ENCODE measurements around the gene LMCD1.

LMCD1 gene

DNA sequence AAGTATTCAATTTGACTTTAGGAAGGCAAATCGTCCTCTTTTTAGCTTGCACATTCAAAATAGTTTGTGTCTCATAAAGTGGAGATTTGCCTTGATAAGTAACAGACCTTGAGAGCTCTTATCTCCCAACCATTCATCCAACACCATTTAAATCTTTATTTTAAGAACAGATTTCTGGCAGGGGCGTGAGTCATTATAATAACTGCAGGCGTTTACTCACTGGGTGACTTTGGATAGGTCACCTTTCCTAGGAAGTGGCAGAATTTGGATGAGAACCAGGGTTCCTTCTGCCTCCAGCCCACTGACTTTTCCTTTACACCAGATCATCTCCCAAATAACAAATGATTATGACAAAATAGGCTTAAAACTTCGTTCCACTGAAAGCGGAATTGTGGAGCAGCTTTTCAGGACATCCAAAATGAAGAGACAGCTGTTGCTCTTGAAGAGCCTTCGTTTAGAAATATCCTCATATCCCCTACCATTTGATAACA lies 5.0 kb downstream of the LMCD1 start:
- no peak for DNase-seq

- no peak for DNase-seq
Observed at GRCh38 chr3:8507496-8507895, 5.9 kb downstream of the LMCD1 start.

- no peak for DNase-seq
Observed at GRCh38 chr3:8509961-8510360, 8.3 kb downstream of the LMCD1 start.

DNA sequence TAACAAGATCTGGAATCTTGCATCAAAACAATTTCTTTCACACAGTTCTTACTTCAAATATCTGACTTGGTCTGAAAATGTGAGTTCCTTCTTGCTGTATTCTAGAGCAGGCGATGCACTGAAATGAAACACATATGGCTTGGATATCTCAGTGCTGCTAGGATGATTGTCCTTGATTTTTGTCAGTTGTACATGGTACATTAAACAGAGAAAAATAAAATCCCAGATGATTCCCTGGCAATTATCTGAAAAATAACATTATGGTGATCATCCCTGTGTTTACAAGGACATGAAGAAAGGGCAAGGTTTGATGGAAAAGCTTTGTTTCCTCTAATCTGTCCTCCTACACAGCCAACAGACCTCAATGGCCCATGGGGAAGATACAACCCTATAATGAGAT lies 10.6 kb downstream of the LMCD1 start:
- DNase-seq, result no peak

DNA sequence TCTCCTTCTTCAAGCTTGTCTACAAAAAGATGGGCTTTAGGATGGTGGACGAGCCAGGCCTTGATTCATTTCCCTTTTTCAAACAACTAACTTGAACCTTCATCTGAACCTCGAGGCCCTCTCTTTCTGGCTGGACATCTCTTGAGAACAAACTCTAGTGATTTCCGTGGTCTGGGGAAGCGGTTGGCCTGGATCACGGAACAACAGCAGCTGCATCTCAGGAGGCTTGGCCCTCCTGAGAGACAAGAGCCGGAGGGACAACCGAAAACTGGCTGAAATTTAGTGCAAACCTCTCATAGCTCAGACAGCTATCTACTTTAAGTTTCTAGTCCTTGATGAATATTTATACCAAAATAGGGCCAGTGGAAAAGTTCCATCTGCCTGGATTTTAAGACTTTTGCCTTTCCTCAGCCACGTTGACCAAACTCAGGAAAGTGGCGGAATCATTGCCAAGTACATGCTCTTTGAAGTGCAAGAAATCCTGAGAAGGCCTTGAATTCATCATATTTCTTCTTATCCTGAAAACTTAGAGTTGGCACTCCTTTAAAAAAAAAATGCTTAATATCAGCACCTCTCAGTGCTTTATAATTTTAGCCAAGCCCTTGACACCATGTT lies 14.5 kb downstream of the LMCD1 start:
- DNase-seq, result no peak

- DNase-seq, result no peak
Observed at GRCh38 chr3:8516783-8517182, 15.2 kb downstream of the LMCD1 start.

DNA sequence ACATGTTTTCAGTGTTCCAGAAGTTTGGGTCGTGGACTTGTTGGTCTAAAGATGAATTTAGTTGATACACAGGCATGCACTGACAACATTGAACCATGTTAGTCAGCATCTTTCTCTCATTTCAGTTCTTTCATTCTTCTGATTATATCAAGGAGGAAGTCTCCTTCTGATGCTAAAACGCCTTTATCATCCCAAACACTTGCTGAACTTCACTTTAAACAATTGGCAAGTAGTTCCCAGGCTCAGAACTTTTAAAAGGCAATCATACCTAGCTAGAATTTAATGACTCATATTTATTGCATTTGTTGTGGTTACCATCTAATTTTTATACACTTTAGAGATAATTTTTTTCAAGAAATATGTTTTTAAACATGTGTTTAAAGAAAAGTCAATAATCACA lies 15.9 kb downstream of the LMCD1 start:
- no peak for DNase-seq

- DNase-seq, result no peak
Observed at GRCh38 chr3:8518138-8518537, 16.5 kb downstream of the LMCD1 start.

GRCh38 chr3:8519156-8519555 lies 17.5 kb downstream of the LMCD1 start:
- no peak for DNase-seq

DNA sequence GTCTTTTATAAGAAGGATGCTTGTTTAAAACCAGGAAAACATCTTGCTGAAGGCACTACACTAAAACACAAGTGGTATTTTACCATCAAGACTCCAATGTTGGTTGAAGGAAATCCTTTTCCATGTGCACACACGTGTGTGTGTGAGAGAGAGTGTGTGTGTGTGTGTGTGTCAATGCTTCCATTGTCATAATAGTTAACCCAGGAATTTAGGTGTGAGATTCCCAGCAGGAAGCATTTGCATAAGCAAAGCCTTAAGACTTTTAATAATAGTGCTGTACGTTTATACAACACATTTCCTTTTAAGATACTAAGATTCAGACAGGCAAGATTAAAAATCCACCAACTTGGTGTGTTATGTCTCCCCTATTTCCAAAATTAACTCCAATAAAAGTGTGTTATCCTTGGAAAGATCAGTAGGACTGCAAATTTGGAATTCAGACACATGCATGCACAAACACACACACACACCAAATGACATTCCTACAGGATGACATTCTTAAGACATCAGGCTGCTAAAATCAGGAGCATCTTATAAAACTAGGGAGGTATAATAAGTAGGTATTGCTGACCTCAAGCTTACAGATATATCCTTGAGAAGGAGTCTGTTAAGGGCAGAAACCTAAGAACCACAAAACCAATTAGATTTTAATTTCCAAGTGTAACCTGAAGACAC lies 18.3 kb downstream of the LMCD1 start:
- no peak for DNase-seq

GRCh38 chr3:8520816-8521403 lies 19.3 kb downstream of the LMCD1 start:
- no peak for DNase-seq

DNA sequence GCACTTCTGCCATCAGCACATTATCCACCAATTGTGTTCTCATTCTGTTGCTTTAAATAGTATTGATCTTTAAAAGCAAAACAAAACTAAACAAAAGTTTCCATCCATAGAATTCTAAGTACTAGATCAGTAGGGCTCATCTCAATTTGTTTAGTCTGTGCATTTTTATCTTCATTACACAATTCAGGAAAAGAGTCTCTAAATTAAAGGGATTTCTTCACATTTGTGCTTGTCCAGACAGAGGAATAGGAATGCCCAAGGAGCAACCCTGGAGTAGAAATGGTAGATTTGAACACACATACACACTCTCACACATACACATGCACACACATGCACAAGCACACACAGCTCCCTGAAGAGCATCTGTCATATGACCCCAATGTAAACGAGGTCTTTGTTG lies 21.4 kb downstream of the LMCD1 start:
- DNase-seq, result no peak

DNA sequence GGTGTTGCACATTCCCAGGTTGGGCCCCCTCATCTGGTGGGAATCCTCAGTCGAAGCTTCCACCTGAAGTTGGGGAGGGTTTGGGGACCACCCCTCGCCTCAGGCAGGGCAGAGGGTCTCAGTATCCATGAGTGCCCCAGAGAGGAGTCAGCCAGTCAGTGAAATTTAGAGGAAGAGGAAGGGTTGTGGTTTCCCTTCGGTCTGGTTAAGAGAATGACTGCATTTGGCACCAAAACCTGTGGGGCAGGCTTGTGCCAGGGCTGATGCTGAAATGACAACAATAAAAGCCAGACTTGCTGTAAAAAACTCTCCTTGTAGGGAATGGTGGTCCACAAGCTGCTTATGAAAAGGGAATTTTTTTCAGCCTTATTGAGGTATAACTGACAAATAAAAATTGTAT lies 22.6 kb downstream of the LMCD1 start:
- DNase-seq, result no peak

DNA sequence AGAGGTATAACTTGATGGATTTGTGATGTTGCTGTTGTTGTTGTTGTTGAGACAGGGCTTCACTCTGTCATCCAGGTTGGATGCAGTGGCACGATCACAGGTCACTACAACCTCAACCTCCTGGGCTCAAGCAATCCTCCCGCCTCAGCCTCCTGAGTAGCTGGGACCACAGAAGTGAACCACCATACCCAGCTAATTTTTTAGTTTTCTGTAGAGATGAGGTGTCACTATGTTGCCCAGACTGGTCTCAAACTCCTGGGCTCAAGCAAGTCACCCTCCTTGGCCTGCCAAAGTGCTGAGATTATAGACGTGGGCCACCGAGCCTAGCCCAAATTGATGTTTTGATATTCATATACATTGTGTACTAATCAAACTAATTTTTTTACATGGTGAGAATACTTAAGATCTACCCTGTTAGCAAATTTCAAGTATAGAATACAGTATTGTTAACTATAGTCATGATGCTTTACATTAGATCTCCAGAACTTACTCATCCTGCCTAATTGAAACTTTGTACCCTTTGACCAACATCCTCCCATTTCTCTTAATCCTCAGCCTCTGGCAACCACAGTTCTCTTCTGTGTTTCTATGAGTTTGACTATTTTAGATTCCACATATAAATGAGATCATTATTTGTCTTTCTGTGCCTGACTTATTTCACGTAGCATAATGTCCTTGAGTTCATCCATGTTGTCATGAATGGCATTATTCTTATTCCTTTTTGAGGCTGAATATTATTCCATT lies 23.2 kb downstream of the LMCD1 start:
- DNase-seq, result no peak

DNA sequence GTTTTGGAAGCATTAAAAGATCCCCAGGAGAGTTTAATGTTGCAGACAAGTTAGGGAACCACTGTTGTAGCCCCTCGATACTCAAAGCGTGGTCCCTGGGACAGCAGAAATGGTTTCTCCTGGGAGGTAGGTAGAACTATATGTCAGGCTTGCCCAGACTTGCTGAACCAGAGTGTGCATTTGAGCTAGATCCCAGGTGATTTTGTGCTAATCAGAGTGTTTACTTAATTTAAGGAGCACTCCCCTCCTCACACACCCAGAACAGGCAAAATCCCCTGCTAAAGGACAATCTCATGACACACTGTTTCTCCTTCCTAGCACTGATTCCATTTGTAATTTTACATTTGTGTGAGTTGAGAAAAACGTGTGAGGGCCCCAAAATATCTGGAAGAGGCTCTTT lies 24.3 kb downstream of the LMCD1 start:
- peak; percentile 12 for DNase-seq

- DNase-seq, result no peak
Observed at GRCh38 chr3:8529181-8529637, 27.6 kb downstream of the LMCD1 start.

DNA sequence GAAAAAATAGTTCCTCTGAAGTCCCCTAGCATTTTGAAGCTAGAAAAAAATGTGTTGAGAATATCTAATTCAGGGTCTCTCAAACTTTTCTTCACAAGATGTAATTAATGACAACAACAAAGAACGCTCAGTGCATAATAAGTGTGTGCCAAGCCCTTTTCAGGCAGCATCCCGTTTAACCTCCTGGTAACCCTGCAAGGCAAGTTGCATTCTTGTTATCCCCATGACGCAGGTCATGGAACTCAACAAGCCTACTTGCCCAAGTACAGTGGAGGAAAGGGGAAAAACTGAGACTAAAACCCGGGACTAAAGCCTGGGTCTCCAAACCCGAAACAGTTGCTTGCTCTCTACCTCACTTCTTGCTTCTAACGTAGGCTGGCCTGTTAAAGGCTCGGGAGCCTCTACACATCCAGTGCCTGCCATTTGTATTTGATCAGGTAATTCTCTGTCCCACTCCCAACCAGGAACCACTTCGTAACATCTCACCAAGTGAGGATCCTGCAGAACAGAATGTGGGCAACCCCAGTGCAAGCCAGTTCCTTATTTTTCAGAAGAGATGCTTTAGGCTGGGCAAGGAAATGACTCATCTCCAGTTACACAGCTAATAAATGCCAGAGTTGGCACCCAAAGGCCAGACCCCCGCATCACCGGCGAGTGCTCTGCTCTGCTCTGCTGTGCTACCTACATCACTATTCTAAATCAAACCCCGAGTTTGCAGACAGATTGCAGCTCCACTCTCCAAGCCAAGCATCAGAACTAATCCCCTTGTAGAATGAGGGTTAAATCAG lies 28.3 kb downstream of the LMCD1 start:
- DNase-seq, result no peak

DNA sequence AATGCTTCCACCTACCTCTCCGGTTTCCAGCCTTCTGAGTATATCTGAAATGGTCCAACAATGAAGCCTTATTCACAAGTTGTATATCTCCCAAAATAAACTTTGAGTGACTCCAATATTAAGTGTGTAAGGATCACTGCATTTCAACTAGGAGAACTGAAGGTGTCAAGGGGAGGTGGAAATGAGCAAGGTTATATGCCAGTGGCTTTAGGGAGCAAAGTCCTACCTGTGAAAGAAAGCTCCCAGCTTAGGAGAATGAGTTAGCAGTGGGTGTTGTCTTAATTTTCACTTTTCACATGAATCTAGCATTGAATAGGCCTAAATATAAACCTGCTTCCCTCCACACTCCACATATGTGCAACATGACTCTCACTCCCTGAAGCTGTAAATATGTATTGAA lies 29.0 kb downstream of the LMCD1 start:
- no peak for DNase-seq

GRCh38 chr3:8532251-8532871 lies 30.7 kb downstream of the LMCD1 start:
- no peak for DNase-seq

DNA sequence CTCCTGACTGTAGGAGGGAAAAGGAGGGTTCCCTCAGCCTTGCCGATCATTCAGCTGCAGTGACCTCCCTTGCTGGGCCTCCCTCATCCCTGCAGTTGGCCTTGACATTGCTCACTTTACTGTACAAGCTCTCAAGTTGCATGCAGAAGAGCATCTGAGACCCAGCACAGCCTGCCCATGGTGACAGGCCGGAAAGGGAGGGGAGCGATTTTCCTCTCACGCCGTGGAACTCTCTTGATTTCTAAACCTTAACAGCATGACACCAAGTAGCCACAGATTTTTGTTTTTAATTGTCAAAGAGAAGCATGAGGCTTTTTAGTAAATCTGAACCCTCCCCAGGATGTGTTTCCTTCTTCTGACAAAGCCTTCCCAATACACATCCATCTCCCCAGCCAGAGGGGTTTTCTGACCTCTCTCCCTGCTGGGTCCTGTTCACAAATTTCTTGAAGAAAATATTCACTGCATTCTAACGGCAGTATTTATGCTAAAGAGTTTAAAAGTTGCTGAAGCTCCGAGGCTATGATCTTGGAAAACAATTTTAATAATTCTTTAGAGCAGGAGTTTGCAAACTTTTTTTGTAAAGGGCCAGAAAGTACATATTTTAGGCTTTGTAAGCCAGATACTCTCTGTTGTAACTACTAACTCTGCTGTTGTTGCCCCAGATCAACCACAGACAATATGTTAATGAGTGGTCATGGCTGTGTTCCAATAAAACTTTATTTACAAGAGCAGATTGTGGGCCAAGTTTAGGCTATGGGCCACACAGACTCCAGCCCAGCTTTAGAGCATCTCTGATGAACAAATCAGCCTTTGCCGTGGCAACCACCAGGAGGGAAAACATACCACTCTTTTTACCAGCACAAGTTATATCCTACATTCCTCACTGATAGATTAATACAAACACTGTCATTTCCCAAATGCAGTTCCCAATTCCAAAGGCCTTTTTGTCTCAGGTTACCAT lies 34.8 kb downstream of the LMCD1 start:
- no peak for DNase-seq

GRCh38 chr3:8537440-8537839 lies 35.8 kb downstream of the LMCD1 start:
- no peak for DNase-seq
